ENCODE results near the gene CHSY1.

DNA sequence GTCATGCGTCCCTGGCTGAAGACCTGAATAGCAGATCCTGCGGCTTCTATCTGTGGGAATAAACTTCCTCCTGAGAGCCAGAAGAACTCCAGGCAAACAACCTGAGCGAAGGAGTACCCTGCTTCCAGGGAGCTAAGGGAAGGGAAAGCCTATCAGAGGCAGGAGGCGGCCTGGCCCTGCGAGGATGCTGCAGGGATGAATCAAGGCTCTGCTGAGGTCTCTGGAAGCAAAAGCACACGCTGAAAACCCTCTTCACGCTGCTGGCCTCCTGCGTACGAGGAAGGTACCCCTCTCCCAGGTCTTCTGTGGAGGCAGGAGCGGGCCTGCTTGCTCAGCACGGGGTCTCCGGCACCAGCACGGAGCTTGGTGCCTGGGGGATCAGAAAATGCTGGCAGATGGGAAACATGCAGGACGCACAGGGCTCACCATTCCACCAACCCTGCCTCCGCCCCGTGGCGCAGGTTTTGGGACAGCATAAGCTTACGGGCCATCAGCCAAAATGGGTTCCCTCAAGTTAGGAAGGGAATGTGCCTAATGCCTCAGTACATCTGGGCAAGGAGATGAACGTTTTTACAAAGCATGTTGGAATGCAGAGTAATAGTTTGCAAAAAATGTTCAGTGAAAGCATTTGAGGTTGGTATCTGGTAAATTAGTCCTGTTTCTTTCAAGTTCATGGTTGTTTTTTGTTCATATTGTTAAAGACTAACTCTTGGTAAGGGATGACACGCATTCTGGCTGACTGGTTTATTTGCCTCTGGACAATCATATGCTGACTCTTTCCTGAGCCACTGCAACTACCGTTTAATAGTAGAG lies 72.3 kb downstream of the CHSY1 start:
- TF ChIP-seq CTCF (IDR thresholded peaks at IDR 0.05), result no peak
- TF ChIP-seq POLR2A (IDR thresholded peaks at IDR 0.05), result no peak
